Spleen (tissue), 11 donors: Measurements from ENCODE around the gene SORD. TPM values are rescaled to one million over a fixed set of nuclear protein-coding genes. Genes with fewer than 3 reads are reported as not detected.

Source experiments
- DNase-seq: peaks from one replicate; pipeline ENCODE4 v3.0.0-alpha.2; 2020
- H3K27ac ChIP-seq, 8 donors: fragments of 200-600 bp; sonication (generic) in 7 of 8; 1 replicate in 4 of 8; 2 replicates in 4 of 8; pipeline versions ENCODE4 v1.5.0 to v1.8.0; 2016 to 2021; ENCODE audit warnings: inconsistent platforms in 4 of 8, mild to moderate bottlenecking in 4 of 8, moderate library complexity in 1 of 8
- H3K27me3 ChIP-seq, 7 donors: fragments of 200-600 bp; sonication (generic) in 6 of 7; replicated peaks in 1 of 7; 1 replicate in 4 of 7; 2 replicates in 3 of 7; pipeline versions ENCODE4 v1.5.0 to v1.8.0; 2016 to 2021; ENCODE audit warnings: inconsistent platforms in 3 of 7, mild to moderate bottlenecking in 1 of 7
- H3K36me3 ChIP-seq, 6 donors: fragments of 200-600 bp; sonication (generic) in 5 of 6; 1 replicate in 4 of 6; 2 replicates in 2 of 6; pipeline versions ENCODE4 v1.5.0 to v1.8.0; 2016 to 2021; ENCODE audit warnings: inconsistent platforms in 2 of 6
- H3K4me1 ChIP-seq, 6 donors: fragments of 200-600 bp; sonication (generic) in 5 of 6; 1 replicate in 3 of 6; 2 replicates in 3 of 6; pipeline versions ENCODE4 v1.5.0 to v1.8.0; 2016 to 2021; ENCODE audit warnings: inconsistent platforms in 3 of 6
- H3K4me3 ChIP-seq, 8 donors: fragments of 200-600 bp; sonication (generic) in 7 of 8; 1 replicate in 4 of 8; 2 replicates in 4 of 8; pipeline versions ENCODE4 v1.5.0 to v1.8.0; 2016 to 2021; ENCODE audit warnings: inconsistent platforms in 4 of 8, mild to moderate bottlenecking in 4 of 8, moderate library complexity in 2 of 8
- H3K9me3 ChIP-seq, 8 donors: fragments of 200-600 bp; sonication (generic) in 7 of 8; 1 replicate in 4 of 8; 2 replicates in 4 of 8; pipeline versions ENCODE4 v1.5.0 to v1.8.0; 2016 to 2021; ENCODE audit warnings: inconsistent platforms in 4 of 8
- CTCF ChIP-seq, 11 experiments: fragments of 200-600 bp in 7 of 11; fragments of 450-650 bp in 4 of 11; sonication (generic) in 4 of 11; IDR thresholded peaks in 8 of 11; conservative IDR thresholded peaks in 3 of 11; 1 replicate in 7 of 11; 2 replicates in 4 of 11; pipeline versions ENCODE4 v1.4.0 to v1.8.0; 2016 to 2021; ENCODE audit warnings: antibody characterized with exemption in 11 of 11, inconsistent platforms in 4 of 11, mild to moderate bottlenecking in 1 of 11
- POLR2A ChIP-seq, 3 donors: fragments of 450-650 bp; IDR thresholded peaks; one replicate each; pipeline ENCODE4 v1.5.1; 2017; ENCODE audit warnings: antibody characterized with exemption in 3 of 3, mild to moderate bottlenecking in 1 of 3
- POLR2AphosphoS5 ChIP-seq, 3 donors: sonication (generic); formaldehyde crosslinking; IDR thresholded peaks; one replicate each; pipeline ENCODE4 v1.5.1; 2017; ENCODE audit warnings: antibody characterized with exemption in 3 of 3
- WGBS, 5 donors: extraction: QIAGEN DNeasy Blood & Tissue Kit in 3 of 5; methylation state at CpG; one replicate each; pipeline versions ENCODE4 v1.1.5 to v1.1.7; 2013 to 2018; 5-methylcytosine and 5-hydroxymethylcytosine counted together
- intact Hi-C: fragments of 100-400 bp; cut with DNase I; formaldehyde crosslinking; loops from one replicate; pipeline ENCODE4 v1.15.0; 2023; ENCODE audit warnings: low total_unique reads
- polyA plus RNA-seq, 3 donors: library from polyadenylated mRNA; stranded (reverse); fragments of 200-250 nt; gene quantifications; one replicate each; pipeline ENCODE4 v1.2.1, GENCODE V29; 2013
- total RNA-seq, 7 donors: library from RNA; depleted of rRNA in 3 of 7; stranded (reverse); fragments of >200 nt in 3 of 7; fragmentation: NEBNext Ultra II Directional in 4 of 7; extraction: Animal tissue kit (Norgen Biotek cat#: 25700) in 4 of 7; gene quantifications; one replicate each; pipeline versions ENCODE4 v1.1.0 to v1.2.1, GENCODE V29; 2016 to 2021
- donor health status: healthy with polysubstance abuse.
- donor health status: DM: no; HTN: no; CAD: no; lungs with moderate emphysema.
- donor health status: DM: no; HTN: no; CAD: no.
- donor health status: Bipolar disorder and iron deficiency.
- donor health status: healthy.
- donor health status: DM: no; HTN: no; CAD: no.
- donor health status: DM: yes; HTN: yes; CAD: no.

SORD gene
- total and polyA plus RNA-seq, 10 donors: 2.6 to 12.5 (median 7.7) TPM

- no peaks in the 10 kb centered on the region for H3K36me3 ChIP-seq
- TF ChIP-seq POLR2AphosphoS5 (IDR thresholded peaks at IDR 0.05) (no peak), CTCF (IDR thresholded peaks at IDR 0.05 in 8 of 11, conservative IDR thresholded peaks at IDR 0.05 in 3 of 11) (no peak), POLR2A (IDR thresholded peaks at IDR 0.05) (no peak)
- no peaks in the 10 kb centered on the region for H3K9me3 ChIP-seq
- peaks cover 0 to 11% (median 0%) of the 10 kb centered on the region in 7 donors for H3K27me3 ChIP-seq
- no peak overlapping the region for H3K4me3 ChIP-seq
- no peaks in the 10 kb centered on the region for H3K4me1 ChIP-seq
- intact Hi-C loops: no loop called here
- no peak for DNase-seq
- 79 to 93% (median 88%) methylated on average over 9 to 11 of the region's 11 CpGs for WGBS, 5 donors
- H3K27ac ChIP-seq: no peak overlapping the region
These were observed 70.8 kb downstream of the SORD start for GRCh38 chr15:45093622-45094357.

GRCh38 chr15:45094358-45094730 lies 71.3 kb downstream of the SORD start:
- intact Hi-C loops: no loop called here
- Histone ChIP-seq H3K4me3 (no peak overlapping the region), H3K27me3 (peaks cover 0 to 11% (median 0%) of the 10 kb centered on the region in 7 donors), H3K4me1 (no peaks in the 10 kb centered on the region), H3K27ac (no peak overlapping the region), H3K9me3 (no peaks in the 10 kb centered on the region), H3K36me3 (no peaks in the 10 kb centered on the region)
- WGBS, 5 donors: 72 to 86% (median 81%) methylated on average over 9 of the region's 9 CpGs
- no peak for TF ChIP-seq CTCF (IDR thresholded peaks at IDR 0.05 in 8 of 11, conservative IDR thresholded peaks at IDR 0.05 in 3 of 11)
- no peak for DNase-seq

GRCh38 chr15:45095661-45096060 lies 72.7 kb downstream of the SORD start:
- WGBS, 5 donors: 83 to 94% (median 88%) methylated on average over 1 to 11 of the region's 11 CpGs
- intact Hi-C loops: no loop called here
- Histone ChIP-seq H3K4me1 (no peaks in the 10 kb centered on the region), H3K4me3 (no peak overlapping the region), H3K27me3 (peaks cover 0 to 10% (median 0%) of the 10 kb centered on the region in 7 donors), H3K27ac (no peak overlapping the region), H3K9me3 (no peaks in the 10 kb centered on the region), H3K36me3 (no peaks in the 10 kb centered on the region)
- DNase-seq: no peak
- no peak for TF ChIP-seq POLR2A (IDR thresholded peaks at IDR 0.05)
- no peak for TF ChIP-seq POLR2AphosphoS5 (IDR thresholded peaks at IDR 0.05)
- TF ChIP-seq CTCF (IDR thresholded peaks at IDR 0.05 in 8 of 11, conservative IDR thresholded peaks at IDR 0.05 in 3 of 11): no peak

- Histone ChIP-seq H3K4me1 (no peaks in the 10 kb centered on the region), H3K9me3 (no peaks in the 10 kb centered on the region), H3K36me3 (no peaks in the 10 kb centered on the region), H3K27me3 (peaks cover 0 to 4% (median 0%) of the 10 kb centered on the region in 7 donors), H3K4me3 (no peak overlapping the region), H3K27ac (no peak overlapping the region)
- no peak for TF ChIP-seq CTCF (IDR thresholded peaks at IDR 0.05 in 8 of 11, conservative IDR thresholded peaks at IDR 0.05 in 3 of 11)
- no peak for TF ChIP-seq POLR2A (IDR thresholded peaks at IDR 0.05)
- no peak for TF ChIP-seq POLR2AphosphoS5 (IDR thresholded peaks at IDR 0.05)
- WGBS, 5 donors: 89 to 98% (median 91%) methylated on average over 7 of the region's 7 CpGs
- DNase-seq: peak; percentile 51
- intact Hi-C loops: no loop called here
These were observed 74.5 kb downstream of the SORD start for GRCh38 chr15:45097466-45097865.
